HG03060 (cell line): Measurements from ENCODE around the gene MED12L.

Experiments used
- ATAC-seq: cut with Tn5 transposase; IDR thresholded peaks from one replicate; pipeline ENCODE4 v1.9.1; 2021; ENCODE audit warnings: low read depth, moderate number of reproducible peaks; ENCODE audit not compliant: unreplicated experiment

The MED12L gene

DNA sequence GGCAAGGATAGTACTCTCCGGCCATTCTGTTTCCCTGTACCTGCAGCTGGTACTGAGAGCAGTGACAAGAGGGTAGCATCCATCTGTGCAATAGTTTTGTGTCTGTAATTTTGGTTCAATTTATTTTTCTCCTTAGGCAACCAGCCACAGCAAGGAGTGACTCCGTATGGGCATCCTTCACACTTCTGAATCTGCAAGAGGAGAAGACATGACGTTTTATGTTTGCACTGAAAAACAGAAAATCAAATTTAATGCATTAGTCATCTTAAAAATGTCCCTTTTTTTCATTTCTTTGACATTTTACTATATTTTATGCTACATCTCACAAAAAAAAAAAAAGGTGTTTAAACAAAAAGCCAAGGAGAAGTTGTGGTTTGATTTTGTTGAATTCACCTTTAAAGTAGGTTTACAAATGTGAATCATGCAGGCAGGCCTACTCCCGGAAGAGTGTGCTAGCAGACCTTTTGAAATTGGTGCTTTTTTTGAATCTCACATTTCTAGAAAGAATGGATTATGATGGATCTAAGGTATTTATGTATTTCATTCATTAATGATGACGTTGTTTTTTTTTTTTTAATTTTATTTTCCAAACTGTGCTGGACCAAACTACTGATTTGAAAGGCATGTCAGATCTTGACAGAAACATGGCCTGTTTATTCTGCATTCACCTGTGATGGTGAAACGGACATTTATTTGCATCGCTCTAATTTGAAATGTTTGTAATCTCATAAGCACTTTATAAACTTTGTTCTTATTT is 347.3 kb downstream of the MED12L start:
- ATAC-seq: no peak

DNA sequence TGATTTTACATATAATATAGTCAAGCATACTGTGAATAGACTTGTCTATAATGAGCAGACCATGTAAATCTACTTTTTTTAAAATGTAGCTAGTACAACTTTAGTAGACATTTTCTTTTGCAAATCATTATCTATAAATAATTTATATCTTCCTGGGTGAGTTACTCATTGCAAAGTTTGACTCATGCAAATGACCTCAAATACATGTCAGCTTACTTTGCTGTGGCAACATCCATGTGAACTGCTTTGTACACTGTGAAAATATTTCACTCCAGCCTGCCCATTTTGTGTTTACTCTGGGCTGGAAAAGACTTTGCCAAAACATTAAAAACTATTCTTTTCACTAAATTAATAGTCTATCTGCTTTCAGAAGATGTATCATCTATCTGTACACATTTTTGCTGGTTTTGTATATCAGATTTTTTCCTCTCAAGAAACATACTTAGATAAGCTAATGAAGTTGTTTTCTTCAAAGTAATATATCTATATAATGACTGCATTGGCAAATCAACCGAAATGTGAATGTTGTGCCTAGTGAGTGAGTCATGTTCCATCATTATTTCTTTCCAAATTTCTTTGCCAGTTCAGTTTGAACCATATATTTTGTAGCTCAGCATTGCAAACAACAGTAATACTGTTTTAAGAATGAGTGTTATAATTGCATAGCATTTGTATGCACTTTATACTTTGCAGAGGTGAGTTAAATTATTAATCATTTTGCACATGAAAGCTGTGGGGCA is 348.9 kb downstream of the MED12L start:
- ATAC-seq: peak; percentile 44

DNA sequence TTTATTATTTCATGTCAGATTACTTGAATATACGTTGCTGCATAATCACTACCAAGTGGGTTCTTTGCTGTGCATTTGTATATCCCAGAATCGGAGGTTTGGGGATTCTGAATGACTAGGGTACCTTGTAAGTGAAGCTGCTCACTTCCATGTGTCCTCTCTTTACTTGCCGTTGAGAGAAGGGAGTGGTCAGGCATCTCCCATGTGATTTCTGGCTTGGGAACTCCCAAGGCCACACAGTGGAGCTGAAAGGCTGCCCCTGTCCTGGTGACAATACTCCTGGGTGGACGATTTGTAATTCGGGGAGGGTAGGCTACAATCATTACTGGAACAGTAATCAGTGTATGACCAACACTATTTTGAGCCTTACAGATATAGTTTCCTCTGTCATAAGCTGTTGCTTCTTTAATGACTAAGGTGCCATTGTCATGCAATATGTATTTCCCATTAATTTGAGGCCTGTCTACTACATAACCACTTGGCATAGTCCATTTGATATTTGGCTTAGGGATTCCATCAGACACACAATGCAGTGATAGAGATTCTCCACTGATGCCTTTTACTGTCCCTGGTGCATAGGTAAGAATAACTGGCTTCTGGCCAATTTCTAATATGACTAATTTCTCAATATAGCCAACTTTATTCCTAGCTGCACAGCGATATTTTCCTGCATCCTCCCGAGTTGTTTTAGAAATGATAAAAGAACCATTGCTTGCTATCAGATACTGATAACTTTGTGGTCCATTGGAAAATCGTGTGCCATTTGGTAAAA is 351.4 kb downstream of the MED12L start:
- ATAC-seq: no peak

DNA sequence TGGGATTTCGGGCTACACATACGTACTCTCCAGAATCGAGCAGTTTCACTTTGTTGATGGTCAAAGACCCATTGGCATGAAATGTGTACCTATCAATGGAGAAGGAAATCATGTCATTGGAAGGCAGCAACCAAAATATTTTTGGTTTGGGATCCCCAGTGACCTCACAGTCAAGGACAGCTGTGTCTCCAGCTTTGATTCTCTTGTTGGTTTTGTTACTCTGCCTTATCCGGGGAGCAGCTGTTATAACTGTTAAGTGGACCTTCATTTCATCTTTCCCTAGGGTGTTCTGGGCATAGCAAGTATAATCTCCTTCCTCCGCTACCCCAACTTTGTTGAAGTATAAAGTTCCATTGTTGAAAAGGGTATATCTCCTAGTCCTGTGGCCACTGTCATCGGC is 352.4 kb downstream of the MED12L start:
- ATAC-seq: no peak

DNA sequence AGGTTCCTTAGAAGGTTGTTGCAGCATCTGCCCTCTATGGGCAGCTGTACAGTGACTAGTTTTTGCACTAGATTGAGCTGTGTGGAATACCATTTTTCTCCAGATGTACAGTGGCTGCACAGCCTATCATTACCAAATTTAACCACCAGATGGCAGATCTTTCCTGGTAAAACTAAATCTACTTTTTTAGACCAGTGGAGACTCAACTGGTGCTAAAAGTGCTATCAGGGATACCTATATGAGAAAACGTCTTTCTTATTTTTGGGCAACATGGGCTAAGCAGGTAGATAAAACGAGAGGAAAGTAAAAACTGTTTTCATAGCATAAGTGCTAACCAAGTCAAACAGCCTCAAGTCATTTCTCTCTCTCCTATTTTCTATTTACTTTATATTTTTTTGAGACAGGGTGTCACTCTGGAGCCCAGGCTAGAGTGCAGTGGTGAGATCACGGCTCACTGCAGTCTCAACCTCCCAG is 354.2 kb downstream of the MED12L start:
- ATAC-seq: peak; percentile 92

DNA sequence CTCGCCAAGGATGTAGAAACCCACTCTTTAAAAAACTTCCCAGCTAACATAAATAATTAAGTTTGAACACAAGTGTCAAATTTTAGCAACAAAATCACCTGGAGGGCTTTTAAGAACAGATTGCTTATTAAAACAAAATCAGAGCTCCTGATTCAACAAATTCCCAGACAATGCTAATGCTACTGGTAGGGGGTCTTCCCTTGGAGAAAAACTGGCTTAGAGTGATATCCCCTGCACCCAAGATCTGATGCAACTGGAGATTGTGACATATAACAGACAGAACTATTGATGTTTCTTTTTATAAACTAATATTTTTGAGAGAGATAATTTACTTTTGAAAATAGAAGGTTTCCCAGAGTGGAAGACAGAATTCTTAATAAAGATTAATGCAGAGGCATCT is 355.5 kb downstream of the MED12L start:
- no peak for ATAC-seq

DNA sequence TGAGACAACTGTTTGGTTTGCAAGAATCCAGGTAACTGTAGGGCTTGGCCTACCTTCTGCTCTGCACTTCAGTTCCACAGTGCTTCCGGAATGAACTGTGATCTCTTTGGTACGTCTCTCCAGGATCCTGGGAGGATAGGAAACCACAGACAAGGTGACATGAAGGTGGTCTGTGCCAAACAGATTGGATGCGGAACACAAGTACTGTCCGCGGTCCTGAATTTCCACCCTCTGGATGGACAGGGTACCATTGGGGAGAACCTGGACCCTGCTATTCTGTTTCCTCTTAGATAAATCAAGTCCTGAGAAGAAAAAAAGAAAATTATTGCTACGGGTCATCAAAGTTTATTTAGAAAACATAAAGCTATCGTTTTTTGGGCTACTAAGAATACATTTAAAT is 358.1 kb downstream of the MED12L start:
- no peak for ATAC-seq

DNA sequence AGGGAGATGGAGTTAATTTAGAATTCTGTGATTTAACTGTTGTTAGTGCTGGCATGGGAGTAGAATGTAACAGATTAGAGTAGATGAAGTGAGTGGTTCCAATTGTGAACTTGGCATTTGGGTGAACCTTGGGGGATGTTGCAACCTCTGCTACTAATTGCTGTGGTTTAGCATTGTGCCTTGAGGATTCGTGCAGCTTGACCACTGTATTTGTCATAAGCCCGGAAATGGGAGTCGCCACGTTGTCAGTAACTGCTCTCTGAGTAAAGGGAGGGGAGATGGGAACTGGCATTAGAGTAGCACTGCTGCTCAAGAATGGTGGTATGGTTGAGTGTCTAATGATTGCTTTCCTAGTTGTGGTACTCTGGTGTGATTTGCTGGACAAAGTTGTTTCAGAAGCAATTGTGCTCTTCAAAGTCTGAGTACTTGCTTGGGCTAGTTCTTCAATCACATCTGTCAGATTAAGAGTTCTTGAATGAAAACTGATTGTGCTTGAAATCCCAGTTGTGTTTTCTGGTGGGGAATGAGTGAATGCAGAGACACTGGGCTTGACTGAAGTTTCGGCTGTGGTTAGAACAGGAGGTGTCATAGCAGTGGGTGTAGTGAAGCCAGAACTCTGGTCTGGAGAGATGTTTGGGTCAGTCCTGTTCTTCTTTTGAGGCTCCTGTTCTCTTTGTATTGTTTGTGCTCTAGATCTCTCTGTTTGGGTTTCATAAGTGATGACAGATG is 360.0 kb downstream of the MED12L start:
- ATAC-seq: no peak

DNA sequence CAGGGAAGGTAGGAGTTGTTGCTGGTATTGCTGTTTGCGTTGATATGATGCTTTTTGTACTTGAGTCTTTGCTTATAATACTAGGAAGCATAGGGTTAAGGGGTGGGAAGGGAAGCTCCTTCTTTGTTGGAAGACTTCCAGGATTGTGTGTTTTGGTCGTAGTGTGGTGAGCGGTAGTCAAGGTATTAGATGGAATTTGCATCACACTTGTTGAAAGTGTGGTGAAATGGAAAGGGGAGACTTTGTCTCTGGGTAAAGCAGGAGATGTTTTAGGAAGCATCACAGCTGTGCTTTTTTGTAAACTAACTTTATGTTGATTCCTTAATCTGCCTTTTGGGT is 360.5 kb downstream of the MED12L start:
- ATAC-seq: no peak

DNA sequence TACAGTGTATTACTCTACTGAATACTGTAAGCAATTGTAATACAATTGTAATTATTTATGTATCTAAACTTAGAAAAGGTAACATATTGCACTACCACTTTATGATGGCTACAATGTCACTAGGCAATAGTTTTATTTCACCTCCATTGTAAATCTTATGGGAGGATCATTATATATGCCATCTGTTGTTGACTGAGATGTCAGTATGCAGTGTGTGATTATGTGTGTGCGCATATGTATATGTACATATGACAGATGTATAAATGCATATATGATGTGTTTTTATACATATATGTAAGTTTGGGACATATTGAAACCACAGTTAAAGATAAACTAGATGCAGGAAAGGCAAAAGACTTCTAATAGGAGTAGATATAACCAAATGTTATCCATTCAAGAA is 366.9 kb downstream of the MED12L start:
- ATAC-seq: no peak

DNA sequence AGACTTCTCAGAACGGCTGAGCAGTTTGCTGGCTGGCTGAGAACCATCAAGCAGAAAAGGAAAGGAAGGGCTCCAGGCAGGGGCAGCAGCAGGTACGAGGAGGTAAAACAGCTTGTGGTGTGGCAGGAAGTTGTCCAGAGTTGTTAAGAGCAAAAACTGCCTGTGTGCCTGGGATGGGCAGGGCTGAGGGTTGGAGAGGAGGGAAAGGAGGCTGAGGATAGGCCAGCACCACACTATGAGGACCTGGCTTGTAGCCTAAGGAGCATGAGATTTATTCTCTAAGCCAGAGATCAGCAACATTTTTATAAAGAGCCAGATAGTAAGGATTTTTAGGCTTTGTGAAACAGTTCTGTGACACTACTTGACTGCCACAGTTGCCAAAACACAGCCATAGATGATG is 367.4 kb downstream of the MED12L start:
- no peak for ATAC-seq

DNA sequence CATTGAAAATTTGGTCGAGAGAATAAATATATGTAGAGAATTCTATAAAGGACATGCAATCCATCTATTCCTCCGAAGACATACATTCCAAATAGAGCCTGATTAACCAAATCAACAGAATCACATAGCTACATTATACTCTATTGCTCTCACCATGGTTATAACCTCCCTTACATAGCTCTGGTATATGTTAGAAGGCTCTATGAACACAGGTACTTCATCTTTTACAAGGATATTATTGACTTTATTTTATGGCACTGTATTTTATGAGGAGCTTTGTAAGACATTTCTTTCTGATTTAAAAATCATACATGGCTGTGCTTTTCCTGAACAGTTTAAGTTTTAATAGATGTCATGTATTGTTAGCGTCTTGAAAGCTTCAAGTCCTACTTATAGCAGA is 370.6 kb downstream of the MED12L start:
- ATAC-seq: no peak

DNA sequence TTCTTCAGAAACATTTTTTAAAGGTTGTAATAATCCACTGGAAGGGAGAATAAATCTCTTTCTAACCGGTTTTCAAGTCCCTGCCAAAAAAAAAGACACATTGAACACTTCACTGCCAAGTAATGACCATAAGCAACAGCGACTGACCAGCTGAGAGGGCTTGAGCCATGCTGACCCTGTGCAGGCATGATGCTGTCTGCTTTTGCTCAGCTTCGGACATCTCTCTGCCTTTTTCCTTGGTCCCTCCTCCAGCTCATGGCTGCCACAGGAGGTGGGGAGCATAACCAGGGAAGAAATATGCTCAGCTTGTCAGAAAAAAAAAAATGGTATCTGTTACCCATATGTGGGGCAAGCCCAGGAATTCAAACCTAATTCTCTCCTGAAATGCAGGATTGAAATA is 373.9 kb downstream of the MED12L start:
- no peak for ATAC-seq

DNA sequence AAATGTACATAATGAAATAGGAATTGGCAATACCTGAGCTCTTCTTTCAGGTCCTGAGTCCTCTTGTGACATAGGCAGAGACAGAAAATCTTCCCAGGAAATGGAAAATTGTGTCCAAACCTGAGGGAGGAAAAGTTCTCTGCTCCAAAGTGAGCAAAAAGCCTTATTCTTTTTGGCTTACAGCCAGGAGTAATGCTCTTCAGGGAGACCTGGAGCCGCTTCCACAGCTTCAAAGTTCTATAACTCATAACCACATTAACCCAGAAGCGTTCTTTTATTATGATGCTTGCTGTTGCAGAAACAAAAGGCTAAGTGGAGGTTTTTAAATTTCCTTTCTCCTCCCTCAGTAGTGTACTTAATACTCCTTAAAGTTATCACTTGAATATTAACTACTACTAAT is 374.8 kb downstream of the MED12L start:
- ATAC-seq: no peak

DNA sequence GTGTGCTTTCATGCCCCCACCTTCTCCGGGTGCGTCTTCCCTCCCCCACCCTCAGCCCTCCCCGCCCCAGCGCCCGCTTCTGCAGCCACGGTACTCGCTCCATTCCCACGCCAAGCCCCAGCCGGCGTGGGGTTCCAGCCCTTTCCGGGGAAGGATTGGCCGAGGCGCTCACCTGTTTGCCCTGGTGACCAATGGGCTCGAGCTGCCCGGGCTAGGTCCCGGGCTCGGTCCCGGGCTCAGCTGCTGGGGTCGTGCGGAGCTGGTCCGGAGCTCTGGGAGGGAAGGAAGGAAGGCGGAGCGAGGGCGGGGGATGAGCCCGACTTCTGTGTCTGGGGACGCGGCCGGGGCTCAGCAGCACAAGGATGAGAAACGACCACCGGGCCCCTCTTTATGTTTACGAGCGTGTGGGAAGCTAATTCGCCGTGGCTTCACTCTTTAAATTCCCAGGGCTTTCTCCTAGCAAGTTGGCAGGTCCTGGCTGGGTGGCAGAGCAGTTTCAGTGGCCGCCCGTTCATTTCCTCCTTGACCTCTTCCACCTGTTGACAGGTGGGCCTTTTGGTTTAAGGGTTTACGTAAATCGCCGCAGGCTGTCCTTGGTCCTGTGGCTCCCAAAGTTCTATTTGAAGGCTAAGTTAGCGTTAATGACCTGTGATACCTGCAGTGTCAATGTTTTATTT is 375.4 kb downstream of the MED12L start, which contains the start of gene IGSF10:
Gene IGSF10, minus strand, starts transcription at position 288 of the 677 bp plus-strand sequence. CDS start 2,352 bp downstream, outside the sequence.
- ATAC-seq: no peak

DNA sequence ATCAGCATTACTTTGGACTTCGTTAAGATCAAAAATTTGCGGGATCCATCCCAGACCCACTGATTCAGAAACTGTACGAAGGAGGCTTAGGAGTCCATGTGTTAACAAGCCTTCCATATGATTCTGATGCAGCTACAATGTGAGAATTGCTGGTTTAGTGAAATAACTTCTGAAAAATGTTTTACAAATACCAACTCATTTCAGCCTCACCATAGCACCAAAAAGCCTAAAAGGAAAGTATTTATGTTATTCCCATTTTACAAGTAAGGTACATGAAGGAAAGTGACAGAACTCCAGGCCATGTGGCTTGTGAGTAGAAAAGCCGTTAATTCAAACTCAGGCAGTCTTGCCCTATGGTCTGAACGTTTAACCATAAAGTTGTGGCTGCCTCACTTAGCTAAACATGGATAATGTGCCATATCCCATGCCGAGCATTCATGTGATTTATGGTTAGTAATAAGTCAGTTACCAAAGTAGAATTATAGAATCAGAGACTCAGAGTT is 376.9 kb downstream of the MED12L start:
- ATAC-seq: no peak

DNA sequence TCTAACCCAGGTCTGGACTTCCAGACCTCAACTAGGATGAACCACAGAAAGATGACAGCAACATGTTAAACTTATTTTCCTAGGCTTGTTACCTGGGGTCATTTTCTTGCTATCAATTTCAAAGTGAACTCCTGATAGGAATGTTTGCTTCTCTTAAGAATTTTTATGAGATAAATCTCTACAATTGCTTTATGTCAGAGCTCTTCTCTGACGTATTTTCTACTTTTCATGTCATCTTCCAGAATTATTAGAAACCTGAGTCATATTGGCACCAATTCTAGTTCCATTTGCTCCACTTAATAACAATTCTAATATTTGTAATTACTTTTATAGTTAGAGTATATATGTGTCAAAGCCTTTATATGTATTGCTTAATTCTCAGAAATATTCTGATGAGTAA is 377.5 kb downstream of the MED12L start:
- no peak for ATAC-seq

DNA sequence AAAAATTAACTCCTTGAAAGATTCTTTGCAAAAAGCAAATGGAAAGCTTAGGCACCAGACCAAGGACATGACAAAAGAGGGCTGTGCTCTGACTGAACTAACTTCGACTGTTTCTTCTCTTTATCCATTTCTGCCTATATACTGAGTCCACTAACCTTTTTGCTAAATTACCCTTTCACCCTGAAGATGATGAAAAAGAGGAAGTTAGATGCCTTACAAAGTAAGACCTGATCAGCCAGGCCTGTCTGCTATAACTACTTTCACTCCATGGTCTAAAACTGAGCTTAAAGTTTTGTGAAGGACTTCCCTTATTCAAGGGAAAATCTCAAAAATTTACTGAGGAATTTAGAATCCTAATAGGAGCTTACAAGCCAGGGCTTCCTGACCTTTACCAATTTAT is 381.6 kb downstream of the MED12L start:
- no peak for ATAC-seq

DNA sequence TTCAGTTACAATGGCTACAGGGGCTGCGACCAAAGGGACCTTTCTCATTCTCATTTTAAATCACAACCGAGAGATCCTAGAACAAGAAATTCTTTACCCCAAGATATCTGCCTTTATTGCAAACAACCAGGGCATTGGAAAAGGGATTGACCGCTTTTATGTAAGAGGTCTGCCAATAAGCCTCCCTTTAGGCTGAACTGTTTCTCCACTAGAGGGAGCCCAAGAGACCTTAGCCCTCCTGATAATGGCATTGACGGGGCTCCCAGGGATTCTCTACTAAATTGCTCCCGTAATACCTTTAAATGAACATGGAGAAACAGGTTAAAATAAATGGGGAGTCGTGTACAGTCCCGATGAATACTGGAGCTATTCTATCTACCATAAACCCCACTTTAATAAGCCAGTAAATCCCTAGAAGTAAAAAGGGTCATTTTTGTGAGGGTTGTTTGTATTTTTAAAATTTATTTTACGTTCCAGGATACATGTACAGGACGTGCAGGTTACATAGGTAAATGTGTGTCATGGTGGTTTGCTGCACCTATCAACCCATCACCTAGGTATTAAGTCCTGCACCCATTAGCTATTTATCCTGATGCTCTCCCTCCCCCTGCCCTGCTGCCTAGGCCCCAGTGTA is 382.9 kb downstream of the MED12L start:
- peak; percentile 56 for ATAC-seq
